GM23338 (cell line): Measurements from ENCODE around the gene CYP21A2. TPM values are rescaled to one million over a fixed set of nuclear protein-coding genes. Genes with fewer than 3 reads are reported as not detected.

Source experiments
- ATAC-seq: fragments of 200-7000 bp; cut with Tn5 transposase; 3 replicates; pipeline ENCODE4 v1.9.1; 2020
- DNase-seq: peaks from one replicate; pipeline ENCODE4 v3.0.0-alpha.2; 2015; ENCODE audit warnings: low spot score
- H2AFZ ChIP-seq: fragments of 200-600 bp; sonication (generic); 2 replicates; pipeline ENCODE4 v1.8.0; 2016; ENCODE audit warnings: antibody characterized with exemption, mild to moderate bottlenecking, moderate library complexity
- H3F3A ChIP-seq: fragments of 200-600 bp; sonication (generic); replicated peaks from 2 replicates; pipeline ENCODE4 v1.8.0; 2017; ENCODE audit warnings: antibody characterized with exemption, mixed run types, low read depth
- H3K27ac ChIP-seq: fragments of 200-600 bp; sonication (generic); 2 replicates; pipeline ENCODE4 v1.6.1; 2016; ENCODE audit warnings: low read depth
- H3K27me3 ChIP-seq: fragments of 200-600 bp; sonication (generic); 2 replicates; pipeline ENCODE4 v1.8.0; 2016; ENCODE audit warnings: mild to moderate bottlenecking, mixed run types, moderate library complexity; ENCODE audit not compliant: insufficient read depth
- H3K36me3 ChIP-seq: fragments of 200-600 bp; sonication (generic); 2 replicates; pipeline ENCODE4 v1.8.0; 2016; ENCODE audit warnings: mild to moderate bottlenecking; ENCODE audit not compliant: insufficient read depth
- H3K4me1 ChIP-seq: fragments of 200-600 bp; sonication (generic); 2 replicates; pipeline ENCODE4 v1.8.0; 2016; ENCODE audit warnings: mild to moderate bottlenecking, moderate library complexity; ENCODE audit not compliant: insufficient read depth
- H3K4me2 ChIP-seq: fragments of 200-600 bp; sonication (generic); 2 replicates; pipeline ENCODE4 v1.7.1; 2017; ENCODE audit warnings: mixed run types
- H3K4me3 ChIP-seq: fragments of 200-600 bp; sonication (generic); 2 replicates; pipeline ENCODE4 v1.6.1; 2016; ENCODE audit warnings: mixed run types
- H3K79me2 ChIP-seq: fragments of 200-600 bp; sonication (generic); replicated peaks from 2 replicates; pipeline ENCODE4 v1.8.0; 2017; ENCODE audit warnings: mild to moderate bottlenecking; ENCODE audit not compliant: insufficient read depth
- H3K9me2 ChIP-seq: fragments of 200-600 bp; sonication (generic); 2 replicates; pipeline ENCODE4 v1.8.0; 2017; ENCODE audit not compliant: insufficient read depth
- H4K20me1 ChIP-seq: fragments of 200-600 bp; sonication (generic); replicated peaks from 2 replicates; pipeline ENCODE4 v1.8.0; 2017; ENCODE audit warnings: mild to moderate bottlenecking; ENCODE audit not compliant: insufficient read depth
- H3K27ac Mint-ChIP-seq: 2 replicates; pipeline ENCODE4 v1.8.0; 2020; ENCODE audit warnings: inconsistent platforms, mild to moderate bottlenecking, moderate library complexity, mixed read lengths
- H3K27me3 Mint-ChIP-seq: 3 replicates; pipeline ENCODE4 v1.8.0; 2022; ENCODE audit warnings: low read depth, mild to moderate bottlenecking, moderate library complexity, mixed read lengths, inconsistent platforms; ENCODE audit not compliant: insufficient read depth, poor library complexity
- H3K36me3 Mint-ChIP-seq: 3 replicates; pipeline ENCODE4 v1.8.0; 2021; ENCODE audit warnings: low read depth, mild to moderate bottlenecking, inconsistent platforms, moderate library complexity, mixed read lengths
- H3K4me1 Mint-ChIP-seq: 3 replicates; pipeline ENCODE4 v1.8.0; 2020; ENCODE audit warnings: mild to moderate bottlenecking, inconsistent platforms, mixed read lengths
- H3K4me3 Mint-ChIP-seq: 3 replicates; pipeline ENCODE4 v1.8.0; 2021; ENCODE audit warnings: moderate library complexity, mild to moderate bottlenecking, inconsistent platforms, mixed read lengths
- H3K9me3 Mint-ChIP-seq: 3 replicates; pipeline ENCODE4 v1.8.0; 2020; ENCODE audit warnings: moderate library complexity, mild to moderate bottlenecking, inconsistent platforms, mixed read lengths
- CREB1 ChIP-seq: fragments of 250-450 bp; sonication (Bioruptor Pico); IDR thresholded peaks from 2 replicates; pipeline ENCODE4 v1.5.0; 2020; ENCODE audit warnings: low read depth, mild to moderate bottlenecking, moderate library complexity
- CTCF ChIP-seq, 2 experiments: fragments of 200-600 bp in 1 of 2; sonication (generic) in 1 of 2; conservative IDR thresholded peaks; 2 replicates each; pipeline versions ENCODE4 v1.5.1 to v1.6.1; 2016 to 2017; ENCODE audit warnings: antibody characterized with exemption in 2 of 2, low read depth in 2 of 2, mild to moderate bottlenecking in 2 of 2, moderate library complexity in 1 of 2
- ETS1 ChIP-seq: IDR thresholded peaks from 2 replicates; pipeline ENCODE4 v1.6.1; 2016; ENCODE audit warnings: antibody characterized with exemption
- EZH2 ChIP-seq: fragments of 200-600 bp; sonication (generic); IDR thresholded peaks from one replicate; pipeline ENCODE4 v1.8.0; 2017; ENCODE audit warnings: antibody characterized with exemption, mild to moderate bottlenecking, low read depth; ENCODE audit not compliant: unreplicated experiment
- EZH2phosphoT487 ChIP-seq: fragments of 200-600 bp; sonication (generic); IDR thresholded peaks from one replicate; pipeline ENCODE4 v1.8.1; 2018; ENCODE audit warnings: antibody characterized with exemption; ENCODE audit not compliant: unreplicated experiment
- JUNB ChIP-seq: IDR thresholded peaks from one replicate; pipeline ENCODE4 v1.6.1; 2016; ENCODE audit warnings: antibody characterized with exemption; ENCODE audit not compliant: unreplicated experiment
- NANOG ChIP-seq: IDR thresholded peaks from 2 replicates; pipeline ENCODE4 v1.6.1; 2016; ENCODE audit warnings: antibody characterized with exemption, borderline replicate concordance
- POLR2AphosphoS5 ChIP-seq: IDR thresholded peaks from 2 replicates; pipeline ENCODE4 v1.6.1; 2016; ENCODE audit warnings: antibody characterized with exemption, low read depth
- STAT1 ChIP-seq: IDR thresholded peaks from one replicate; pipeline ENCODE4 v1.6.1; 2016; ENCODE audit warnings: antibody characterized with exemption; ENCODE audit not compliant: unreplicated experiment
- ZNF114 ChIP-seq: fragments of 250-450 bp; sonication (Bioruptor Pico); IDR thresholded peaks from 2 replicates; pipeline ENCODE4 v1.5.0; 2020; ENCODE audit warnings: mild to moderate bottlenecking, moderate library complexity
- ZNF331 ChIP-seq: fragments of 250-450 bp; sonication (Bioruptor Pico); IDR thresholded peaks from 2 replicates; pipeline ENCODE4 v1.5.0; 2020; ENCODE audit warnings: low read depth, mild to moderate bottlenecking, moderate library complexity
- ZNF462 ChIP-seq: fragments of 250-450 bp; sonication (Bioruptor Pico); IDR thresholded peaks from 2 replicates; pipeline ENCODE4 v1.5.0; 2020; ENCODE audit warnings: mild to moderate bottlenecking, moderate library complexity
- polyA plus RNA-seq: library from polyadenylated mRNA; unstranded; fragments of >200 nt; fragmentation: Nextera tagmentation; extraction: Ambion mirVana; gene quantifications from 2 replicates; pipeline ENCODE4 v1.2.1, GENCODE V29; 2016
- total RNA-seq: library from RNA; depleted of rRNA; stranded (reverse); fragments of >200 nt; shearing (Covaris generic); gene quantifications from 2 replicates; pipeline ENCODE4 v1.2.3, GENCODE V29; 2014
- TF ChIP-seq, protein P1 (sequence below): IDR thresholded peaks from one replicate; pipeline ENCODE4 v1.6.1; 2018; ENCODE audit warnings: antibody characterized with exemption; ENCODE audit not compliant: unreplicated experiment

The CYP21A2 gene
- total and polyA plus RNA-seq, 2 experiments from 2014 or later: 0.10 TPM; not detected in 1

GRCh38 chr6:32056254-32056653, 18.0 kb downstream of the CYP21A2 start:
- no peak for TF ChIP-seq EZH2
- TF ChIP-seq CREB1 (CRISPR knock-in tag): no peak
- no peak for TF ChIP-seq ETS1
- no peak for TF ChIP-seq ZNF462 (CRISPR knock-in tag)
- no peak for TF ChIP-seq STAT1
- no peak for TF ChIP-seq EZH2phosphoT487
- TF ChIP-seq ZNF331 (CRISPR knock-in tag): no peak
- no peak for TF ChIP-seq CTCF (conservative IDR thresholded peaks at IDR 0.05; ENCODE audit: low read depth in 2 of 2)
- no peak for TF ChIP-seq ZNF114 (CRISPR knock-in tag)
- no peak for TF ChIP-seq NANOG
- no peak for TF ChIP-seq POLR2AphosphoS5
- TF ChIP-seq JUNB: no peak
- TF ChIP-seq, protein P1, sequence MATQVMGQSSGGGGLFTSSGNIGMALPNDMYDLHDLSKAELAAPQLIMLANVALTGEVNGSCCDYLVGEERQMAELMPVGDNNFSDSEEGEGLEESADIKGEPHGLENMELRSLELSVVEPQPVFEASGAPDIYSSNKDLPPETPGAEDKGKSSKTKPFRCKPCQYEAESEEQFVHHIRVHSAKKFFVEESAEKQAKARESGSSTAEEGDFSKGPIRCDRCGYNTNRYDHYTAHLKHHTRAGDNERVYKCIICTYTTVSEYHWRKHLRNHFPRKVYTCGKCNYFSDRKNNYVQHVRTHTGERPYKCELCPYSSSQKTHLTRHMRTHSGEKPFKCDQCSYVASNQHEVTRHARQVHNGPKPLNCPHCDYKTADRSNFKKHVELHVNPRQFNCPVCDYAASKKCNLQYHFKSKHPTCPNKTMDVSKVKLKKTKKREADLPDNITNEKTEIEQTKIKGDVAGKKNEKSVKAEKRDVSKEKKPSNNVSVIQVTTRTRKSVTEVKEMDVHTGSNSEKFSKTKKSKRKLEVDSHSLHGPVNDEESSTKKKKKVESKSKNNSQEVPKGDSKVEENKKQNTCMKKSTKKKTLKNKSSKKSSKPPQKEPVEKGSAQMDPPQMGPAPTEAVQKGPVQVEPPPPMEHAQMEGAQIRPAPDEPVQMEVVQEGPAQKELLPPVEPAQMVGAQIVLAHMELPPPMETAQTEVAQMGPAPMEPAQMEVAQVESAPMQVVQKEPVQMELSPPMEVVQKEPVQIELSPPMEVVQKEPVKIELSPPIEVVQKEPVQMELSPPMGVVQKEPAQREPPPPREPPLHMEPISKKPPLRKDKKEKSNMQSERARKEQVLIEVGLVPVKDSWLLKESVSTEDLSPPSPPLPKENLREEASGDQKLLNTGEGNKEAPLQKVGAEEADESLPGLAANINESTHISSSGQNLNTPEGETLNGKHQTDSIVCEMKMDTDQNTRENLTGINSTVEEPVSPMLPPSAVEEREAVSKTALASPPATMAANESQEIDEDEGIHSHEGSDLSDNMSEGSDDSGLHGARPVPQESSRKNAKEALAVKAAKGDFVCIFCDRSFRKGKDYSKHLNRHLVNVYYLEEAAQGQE: no peak
- DNase-seq: no peak
- Mint-ChIP-seq H3K4me3 (no peak overlapping the region), H3K27me3 (peaks cover 14% of the 10 kb centered on the region), H3K36me3 (no peaks in the 10 kb centered on the region; the same call in 2 of the 3 replicates), H3K4me1 (peaks cover 7% of the 10 kb centered on the region; the same call in 2 of the 3 replicates), H3K9me3 (no peaks in the 10 kb centered on the region; the same call in 2 of the 3 replicates), H3K27ac (no peak overlapping the region)
- no peaks in the 10 kb centered on the region for H3F3A ChIP-seq
- H3K27me3 ChIP-seq: no peaks in the 10 kb centered on the region
- H3K4me2 ChIP-seq: no peak overlapping the region
- no peak overlapping the region for H3K4me3 ChIP-seq
- H2AFZ ChIP-seq: no peak overlapping the region
- no peaks in the 10 kb centered on the region for H3K4me1 ChIP-seq
- H3K36me3 ChIP-seq: no peaks in the 10 kb centered on the region
- H4K20me1 ChIP-seq: no peaks in the 10 kb centered on the region
- H3K9me2 ChIP-seq: no peaks in the 10 kb centered on the region
- no peaks in the 10 kb centered on the region for H3K79me2 ChIP-seq
- H3K27ac ChIP-seq: no peak overlapping the region
- no peak for ATAC-seq
